ENCODE results near the gene RUFY3. TPM values are rescaled to one million over a fixed set of nuclear protein-coding genes. Genes with fewer than 3 reads are reported as not detected.

RUFY3 gene
- total and polyA plus RNA-seq, 9 of the 15 experiments (the other 6 are each of a cell fraction or from before 2014, with no cell fraction given), result 4.2 to 31.1 (median 21.5) TPM

DNA sequence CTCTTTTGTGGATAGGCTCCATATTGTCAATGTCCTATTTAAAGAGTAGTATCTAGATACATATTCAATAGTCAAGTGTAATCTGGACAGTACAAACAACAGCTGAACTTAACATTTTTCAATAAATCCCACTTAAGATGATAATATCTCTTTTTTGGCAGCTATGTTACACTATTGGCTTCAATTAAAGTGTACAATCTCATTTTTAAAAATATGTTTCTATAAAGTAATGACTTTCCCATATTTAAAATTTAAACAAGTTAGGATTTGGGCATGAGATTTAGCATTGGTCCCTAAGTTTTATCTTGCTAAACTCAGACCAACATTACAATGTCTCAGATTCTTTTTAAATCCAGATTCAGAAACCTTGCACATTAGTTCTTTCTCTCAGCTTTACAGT is 47.6 kb upstream of the RUFY3 start:
- H4K20me1 ChIP-seq (replicated peaks; ENCODE audit: control insufficient read depth, insufficient read depth, low read length), result no peaks in the 10 kb centered on the region

More for the DNA sequence above, 47.6 kb upstream of the RUFY3 start:
- no peak overlapping the region for H3K4me2 ChIP-seq (ENCODE audit: insufficient read depth, low read length)
- CTCF ChIA-PET (ENCODE audit: low intra/inter-chr PET ratio), result no interaction called here
- H3K79me2 ChIP-seq (ENCODE audit: control insufficient read depth, insufficient read depth, low read length), result no peaks in the 10 kb centered on the region
- POLR2A ChIA-PET, result no interaction called here
- no peak overlapping the region for H3K27ac ChIP-seq (ENCODE audit: extremely low read depth, low read depth, low read length)
- FAIRE-seq (no peak), ATAC-seq (no peak), DNase-seq (ENCODE audit: extremely low read depth in 1 of 4, low spot score in 3 of 4) (no peak)
- no peaks in the 10 kb centered on the region for H3K9me3 ChIP-seq (replicated peaks; ENCODE audit: control insufficient read depth, insufficient read depth, low read depth, low read length)
- BruUV-seq (replicated peaks), result no TSS peak
- no peak overlapping the region for H2AFZ ChIP-seq (ENCODE audit: low read depth, low read length)
- H3K9ac ChIP-seq (ENCODE audit: insufficient read depth in 1 of 2, low read depth in 2 of 2, low read length in 2 of 2), result no peak overlapping the region
- no peaks in the 10 kb centered on the region for H3K9me1 ChIP-seq (ENCODE audit: control insufficient read depth, insufficient read depth, low read length)
- intact Hi-C loops (cut with micrococcal nuclease) (no loop called here), in situ Hi-C loops (cut with MboI) (no loop called here)
- H3K4me1 ChIP-seq (replicated peaks in 1 of 2; ENCODE audit: control insufficient read depth in 2 of 2, insufficient read depth in 2 of 2, low read length in 2 of 2), result no peaks in the 10 kb centered on the region
- no peaks in the 10 kb centered on the region for H3K27me3 ChIP-seq (ENCODE audit: control insufficient read depth in 2 of 2, insufficient read depth in 2 of 2, low read length in 2 of 2)
- no peaks in the 10 kb centered on the region for H3K36me3 ChIP-seq (ENCODE audit: control insufficient read depth, insufficient read depth, low read length)
- TF ChIP-seq, protein P1, sequence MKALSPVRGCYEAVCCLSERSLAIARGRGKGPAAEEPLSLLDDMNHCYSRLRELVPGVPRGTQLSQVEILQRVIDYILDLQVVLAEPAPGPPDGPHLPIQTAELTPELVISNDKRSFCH (CRISPR knock-in tag; IDR thresholded peaks at IDR 0.05), result no peak
- TF ChIP-seq, protein P1 (tag; IDR thresholded peaks at IDR 0.05), result no peak
- TF ChIP-seq GTF2F1 (IDR thresholded peaks at IDR 0.05; ENCODE audit: low read depth, low read length) (no peak), XRCC5 (IDR thresholded peaks at IDR 0.05; ENCODE audit: low read depth, low read length) (no peak), SAFB2 (IDR thresholded peaks at IDR 0.05; ENCODE audit: borderline replicate concordance, low read depth, low read length, severe bottlenecking) (no peak), DMBX1 (CRISPR knock-in tag; IDR thresholded peaks at IDR 0.05; ENCODE audit: borderline replicate concordance) (no peak), ZNF79 (CRISPR knock-in tag; IDR thresholded peaks at IDR 0.05; ENCODE audit: low read depth) (no peak), ZNF431 (CRISPR knock-in tag; IDR thresholded peaks at IDR 0.05) (no peak), MEF2D (tag; conservative IDR thresholded peaks at IDR 0.05; ENCODE audit: low read depth) (no peak)
- TF ChIP-seq, protein P2, sequence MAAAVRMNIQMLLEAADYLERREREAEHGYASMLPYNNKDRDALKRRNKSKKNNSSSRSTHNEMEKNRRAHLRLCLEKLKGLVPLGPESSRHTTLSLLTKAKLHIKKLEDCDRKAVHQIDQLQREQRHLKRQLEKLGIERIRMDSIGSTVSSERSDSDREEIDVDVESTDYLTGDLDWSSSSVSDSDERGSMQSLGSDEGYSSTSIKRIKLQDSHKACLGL (CRISPR knock-in tag; IDR thresholded peaks at IDR 0.05; ENCODE audit: borderline replicate concordance, poor library complexity, severe bottlenecking), result no peak
- TF ChIP-seq, protein P3, sequence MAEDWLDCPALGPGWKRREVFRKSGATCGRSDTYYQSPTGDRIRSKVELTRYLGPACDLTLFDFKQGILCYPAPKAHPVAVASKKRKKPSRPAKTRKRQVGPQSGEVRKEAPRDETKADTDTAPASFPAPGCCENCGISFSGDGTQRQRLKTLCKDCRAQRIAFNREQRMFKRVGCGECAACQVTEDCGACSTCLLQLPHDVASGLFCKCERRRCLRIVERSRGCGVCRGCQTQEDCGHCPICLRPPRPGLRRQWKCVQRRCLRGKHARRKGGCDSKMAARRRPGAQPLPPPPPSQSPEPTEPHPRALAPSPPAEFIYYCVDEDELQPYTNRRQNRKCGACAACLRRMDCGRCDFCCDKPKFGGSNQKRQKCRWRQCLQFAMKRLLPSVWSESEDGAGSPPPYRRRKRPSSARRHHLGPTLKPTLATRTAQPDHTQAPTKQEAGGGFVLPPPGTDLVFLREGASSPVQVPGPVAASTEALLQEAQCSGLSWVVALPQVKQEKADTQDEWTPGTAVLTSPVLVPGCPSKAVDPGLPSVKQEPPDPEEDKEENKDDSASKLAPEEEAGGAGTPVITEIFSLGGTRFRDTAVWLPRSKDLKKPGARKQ (CRISPR knock-in tag; IDR thresholded peaks at IDR 0.05), result no peak
- TF ChIP-seq, protein P4, sequence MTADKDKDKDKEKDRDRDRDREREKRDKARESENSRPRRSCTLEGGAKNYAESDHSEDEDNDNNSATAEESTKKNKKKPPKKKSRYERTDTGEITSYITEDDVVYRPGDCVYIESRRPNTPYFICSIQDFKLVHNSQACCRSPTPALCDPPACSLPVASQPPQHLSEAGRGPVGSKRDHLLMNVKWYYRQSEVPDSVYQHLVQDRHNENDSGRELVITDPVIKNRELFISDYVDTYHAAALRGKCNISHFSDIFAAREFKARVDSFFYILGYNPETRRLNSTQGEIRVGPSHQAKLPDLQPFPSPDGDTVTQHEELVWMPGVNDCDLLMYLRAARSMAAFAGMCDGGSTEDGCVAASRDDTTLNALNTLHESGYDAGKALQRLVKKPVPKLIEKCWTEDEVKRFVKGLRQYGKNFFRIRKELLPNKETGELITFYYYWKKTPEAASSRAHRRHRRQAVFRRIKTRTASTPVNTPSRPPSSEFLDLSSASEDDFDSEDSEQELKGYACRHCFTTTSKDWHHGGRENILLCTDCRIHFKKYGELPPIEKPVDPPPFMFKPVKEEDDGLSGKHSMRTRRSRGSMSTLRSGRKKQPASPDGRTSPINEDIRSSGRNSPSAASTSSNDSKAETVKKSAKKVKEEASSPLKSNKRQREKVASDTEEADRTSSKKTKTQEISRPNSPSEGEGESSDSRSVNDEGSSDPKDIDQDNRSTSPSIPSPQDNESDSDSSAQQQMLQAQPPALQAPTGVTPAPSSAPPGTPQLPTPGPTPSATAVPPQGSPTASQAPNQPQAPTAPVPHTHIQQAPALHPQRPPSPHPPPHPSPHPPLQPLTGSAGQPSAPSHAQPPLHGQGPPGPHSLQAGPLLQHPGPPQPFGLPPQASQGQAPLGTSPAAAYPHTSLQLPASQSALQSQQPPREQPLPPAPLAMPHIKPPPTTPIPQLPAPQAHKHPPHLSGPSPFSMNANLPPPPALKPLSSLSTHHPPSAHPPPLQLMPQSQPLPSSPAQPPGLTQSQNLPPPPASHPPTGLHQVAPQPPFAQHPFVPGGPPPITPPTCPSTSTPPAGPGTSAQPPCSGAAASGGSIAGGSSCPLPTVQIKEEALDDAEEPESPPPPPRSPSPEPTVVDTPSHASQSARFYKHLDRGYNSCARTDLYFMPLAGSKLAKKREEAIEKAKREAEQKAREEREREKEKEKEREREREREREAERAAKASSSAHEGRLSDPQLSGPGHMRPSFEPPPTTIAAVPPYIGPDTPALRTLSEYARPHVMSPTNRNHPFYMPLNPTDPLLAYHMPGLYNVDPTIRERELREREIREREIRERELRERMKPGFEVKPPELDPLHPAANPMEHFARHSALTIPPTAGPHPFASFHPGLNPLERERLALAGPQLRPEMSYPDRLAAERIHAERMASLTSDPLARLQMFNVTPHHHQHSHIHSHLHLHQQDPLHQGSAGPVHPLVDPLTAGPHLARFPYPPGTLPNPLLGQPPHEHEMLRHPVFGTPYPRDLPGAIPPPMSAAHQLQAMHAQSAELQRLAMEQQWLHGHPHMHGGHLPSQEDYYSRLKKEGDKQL (CRISPR knock-in tag; IDR thresholded peaks at IDR 0.05; ENCODE audit: borderline replicate concordance), result no peak
- TF ChIP-seq, protein P5, sequence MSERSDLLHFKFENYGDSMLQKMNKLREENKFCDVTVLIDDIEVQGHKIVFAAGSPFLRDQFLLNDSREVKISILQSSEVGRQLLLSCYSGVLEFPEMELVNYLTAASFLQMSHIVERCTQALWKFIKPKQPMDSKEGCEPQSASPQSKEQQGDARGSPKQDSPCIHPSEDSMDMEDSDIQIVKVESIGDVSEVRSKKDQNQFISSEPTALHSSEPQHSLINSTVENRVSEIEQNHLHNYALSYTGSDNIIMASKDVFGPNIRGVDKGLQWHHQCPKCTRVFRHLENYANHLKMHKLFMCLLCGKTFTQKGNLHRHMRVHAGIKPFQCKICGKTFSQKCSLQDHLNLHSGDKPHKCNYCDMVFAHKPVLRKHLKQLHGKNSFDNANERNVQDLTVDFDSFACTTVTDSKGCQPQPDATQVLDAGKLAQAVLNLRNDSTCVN (CRISPR knock-in tag; IDR thresholded peaks at IDR 0.05), result no peak
- no peak overlapping the region for H3K4me3 ChIP-seq

All from K562 (cell line).